Epithelial cell of esophagus (primary cell): ENCODE measurements around the gene HEYL.

Source experiments
- DNase-seq: peaks from one replicate; pipeline ENCODE4 v3.0.0; 2010; ENCODE audit warnings: low read depth
- H3K4me3 ChIP-seq: 2 replicates; pipeline ENCODE4 v1.5.1; 2011; ENCODE audit warnings: mild to moderate bottlenecking, low read length, control low read depth
- CTCF ChIP-seq: IDR thresholded peaks from 2 replicates; pipeline ENCODE4 v1.5.1; 2011; ENCODE audit warnings: low read depth, mild to moderate bottlenecking, low read length, control low read depth, inconsistent platforms; ENCODE audit not compliant: insufficient read depth; ENCODE audit errors: missing control alignments

Gene HEYL

GRCh38 chr1:39675220-39675619, 35.8 kb upstream of the HEYL start:
- H3K4me3 ChIP-seq: no peak overlapping the region
- no peak for TF ChIP-seq CTCF
- peak; percentile 89 for DNase-seq

DNA sequence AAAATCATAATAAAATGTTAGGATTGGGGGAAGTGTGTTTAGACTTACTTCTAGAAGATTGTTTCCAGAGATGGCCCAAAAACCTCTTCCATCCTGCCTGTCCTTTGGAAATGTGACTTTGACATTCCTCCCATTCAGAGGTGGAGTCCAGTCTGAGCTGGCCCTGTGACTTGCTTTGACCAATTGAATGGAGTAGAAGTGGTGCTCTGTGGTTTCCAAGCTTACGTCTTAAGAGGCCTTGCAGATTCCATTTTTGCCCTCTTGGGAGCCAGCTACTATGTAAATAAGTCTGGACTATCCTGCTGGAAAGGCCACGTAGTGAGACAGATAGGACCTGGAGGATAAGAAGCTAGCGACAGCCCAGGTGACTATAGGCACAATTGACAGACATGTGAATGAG, 33.8 kb upstream of the HEYL start:
- TF ChIP-seq CTCF: no peak
- no peak overlapping the region for H3K4me3 ChIP-seq
- DNase-seq: no peak

GRCh38 chr1:39672551-39672947, 33.1 kb upstream of the HEYL start:
- no peak overlapping the region for H3K4me3 ChIP-seq
- DNase-seq: no peak
- no peak for TF ChIP-seq CTCF

- H3K4me3 ChIP-seq: peak within 1 kb of the TSS; percentile 24
- TF ChIP-seq CTCF: no peak
- no peak for DNase-seq
These were observed 32.5 kb upstream of the HEYL start, which contains the start of gene NT5C1A for GRCh38 chr1:39671793-39672550. Gene NT5C1A, minus strand, starts transcription at chr1:39672107. Its CDS starts 69 bp downstream, at chr1:39672038.

DNA sequence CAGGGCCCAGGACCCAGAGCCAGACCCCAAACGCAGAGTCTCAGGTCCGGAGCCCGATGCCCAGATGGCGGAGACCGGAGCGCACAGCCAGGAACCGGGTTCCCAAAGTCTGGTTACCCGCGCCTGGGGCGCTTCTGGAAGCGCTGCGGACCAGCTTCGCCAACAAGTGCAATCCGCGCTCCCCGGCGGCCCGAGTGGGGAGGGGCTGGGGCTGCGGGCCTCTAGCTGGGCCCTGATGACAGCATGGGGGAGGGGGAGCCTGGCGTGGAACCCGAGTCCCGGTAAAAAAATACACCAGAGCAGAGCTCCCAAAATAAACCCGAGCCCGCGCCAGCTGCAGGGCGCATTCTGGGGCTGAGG, 32.0 kb upstream of the HEYL start:
- no peak for DNase-seq
- TF ChIP-seq CTCF: no peak
- H3K4me3 ChIP-seq: peak overlapping the region; percentile 24

- TF ChIP-seq CTCF: no peak
- DNase-seq: no peak
- no peak overlapping the region for H3K4me3 ChIP-seq
These were observed 31.2 kb upstream of the HEYL start for GRCh38 chr1:39670689-39671088.

DNA sequence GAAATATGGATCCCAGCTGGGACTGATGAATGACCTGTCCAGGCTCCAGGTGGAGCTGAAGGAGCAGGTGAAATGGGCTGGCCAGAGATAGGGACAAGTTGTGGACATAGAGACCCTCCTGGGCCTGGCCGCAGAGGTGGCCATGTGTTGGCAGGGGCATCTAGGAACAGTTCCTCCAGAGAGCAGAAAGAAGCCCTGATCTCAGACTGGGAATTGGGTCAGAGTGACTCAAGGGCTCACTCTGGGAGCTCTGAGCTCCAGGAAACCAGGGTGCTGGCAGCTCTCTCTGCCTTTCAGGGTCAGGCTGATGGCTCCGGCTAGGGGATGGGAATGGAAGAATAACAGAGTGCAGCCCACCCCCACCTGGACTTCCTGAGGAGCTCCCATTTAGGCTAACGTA, 29.5 kb upstream of the HEYL start:
- TF ChIP-seq CTCF: no peak
- no peak for DNase-seq

More for the DNA sequence above, 29.5 kb upstream of the HEYL start:
- H3K4me3 ChIP-seq: no peak overlapping the region
